ENCODE results near the gene NTMT1.
A peak's percentile ranks its signal among the peaks of the same experiment; 100 is the strongest.
"Not testable (repeated sequence)": the region's sequence is repeated elsewhere in the genome, so short reads cannot be mapped to it uniquely, and the experiment has no call there.

NTMT1 gene

GRCh38 chr9:129662239-129662638 is 36.3 kb downstream of the NTMT1 start:
- H3K9ac ChIP-seq (ENCODE audit: low read length); H3K4me1 ChIP-seq (ENCODE audit: control insufficient read depth, insufficient read depth, low read length); H3K36me3 ChIP-seq (ENCODE audit: control insufficient read depth, insufficient read depth, low read length); H3K27ac ChIP-seq (ENCODE audit: low read depth, low read length); H3K4me3 ChIP-seq (ENCODE audit: low read length); H3K27me3 ChIP-seq (ENCODE audit: control insufficient read depth, insufficient read depth, low read length): not testable (repeated sequence)

DNA sequence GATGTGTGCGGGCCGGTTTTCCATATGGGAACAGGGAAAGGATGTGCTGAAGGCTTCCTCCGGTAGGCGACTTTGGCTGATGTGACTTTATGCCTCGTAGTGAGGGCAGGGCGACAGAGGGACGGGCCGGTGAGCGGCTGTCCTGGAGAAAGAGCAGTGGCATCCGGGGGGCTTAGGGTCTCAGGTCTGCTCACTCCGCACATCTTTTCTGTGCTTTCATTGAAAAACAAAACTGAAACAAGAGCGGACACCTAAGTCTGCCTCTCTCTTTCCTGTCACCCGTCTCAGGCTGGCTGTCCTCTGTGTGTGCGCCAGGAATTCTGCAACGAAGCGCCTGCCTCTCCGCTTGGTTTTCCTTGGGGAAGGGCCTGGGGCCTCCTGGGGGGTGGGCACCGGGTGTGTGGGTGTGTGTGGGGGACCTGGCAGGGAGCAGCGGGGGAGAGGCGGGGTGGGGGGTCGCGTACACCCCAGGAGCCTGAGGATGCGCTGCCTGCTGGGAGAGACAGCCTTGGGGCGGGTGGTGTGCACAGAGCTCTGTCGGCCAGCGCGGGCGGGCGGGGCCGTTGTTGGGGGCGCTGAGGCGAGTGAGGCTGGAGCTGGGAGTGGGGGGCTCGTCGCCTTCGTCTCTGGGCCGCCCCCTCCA is 38.9 kb downstream of the NTMT1 start:
- H3K27ac ChIP-seq (ENCODE audit: low read depth, low read length) = no peak overlapping the region
- no peaks in the 10 kb centered on the region for H3K4me1 ChIP-seq (ENCODE audit: control insufficient read depth, insufficient read depth, low read length)
- H3K9ac ChIP-seq (ENCODE audit: low read length) = no peak overlapping the region
- peaks cover 9% of the 10 kb centered on the region for H3K27me3 ChIP-seq (ENCODE audit: control insufficient read depth, insufficient read depth, low read length)
- H3K36me3 ChIP-seq (ENCODE audit: control insufficient read depth, insufficient read depth, low read length) = no peaks in the 10 kb centered on the region
- peak overlapping the region; percentile 24 for H3K4me3 ChIP-seq (ENCODE audit: low read length)

DNA sequence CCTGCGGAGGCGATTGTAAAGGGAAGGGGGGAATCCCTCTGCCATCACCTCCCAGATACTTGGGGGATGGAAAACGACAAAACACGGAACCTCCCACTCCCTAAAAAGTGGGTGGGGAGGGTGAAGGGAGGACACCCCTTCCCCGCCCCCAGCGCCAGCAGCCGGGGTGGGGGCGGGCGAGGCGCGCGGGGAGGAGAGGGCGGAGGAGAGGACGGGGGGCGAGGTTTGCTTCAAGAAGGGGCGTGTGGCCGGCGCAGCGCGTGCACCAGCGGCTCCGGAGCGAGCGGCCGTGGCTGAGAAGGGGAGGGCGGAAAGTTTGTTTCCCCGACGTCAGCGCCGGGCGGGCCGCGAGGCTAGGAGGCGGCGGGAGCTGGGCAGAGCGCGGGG is 39.4 kb downstream of the NTMT1 start, which contains the start of gene PRRX2:
Gene PRRX2, plus strand, starts transcription at position 259 of the 387 bp plus-strand sequence. CDS start 221 bp downstream, outside the sequence.
- Histone ChIP-seq H3K36me3 (ENCODE audit: control insufficient read depth, insufficient read depth, low read length) (no peaks in the 10 kb centered on the region), H3K27me3 (ENCODE audit: control insufficient read depth, insufficient read depth, low read length) (peaks cover 9% of the 10 kb centered on the region), H3K9ac (ENCODE audit: low read length) (no peak within 1 kb of the TSS), H3K27ac (ENCODE audit: low read depth, low read length) (no peak within 1 kb of the TSS), H3K4me1 (ENCODE audit: control insufficient read depth, insufficient read depth, low read length) (no peaks in the 10 kb centered on the region), H3K4me3 (ENCODE audit: low read length) (peak within 1 kb of the TSS; percentile 46)

- peaks cover 9% of the 10 kb centered on the region for H3K27me3 ChIP-seq (ENCODE audit: control insufficient read depth, insufficient read depth, low read length)
- H3K9ac ChIP-seq (ENCODE audit: low read length) = no peak overlapping the region
- no peaks in the 10 kb centered on the region for H3K36me3 ChIP-seq (ENCODE audit: control insufficient read depth, insufficient read depth, low read length)
- no peaks in the 10 kb centered on the region for H3K4me1 ChIP-seq (ENCODE audit: control insufficient read depth, insufficient read depth, low read length)
- H3K27ac ChIP-seq (ENCODE audit: low read depth, low read length) = no peak overlapping the region
- peak overlapping the region; percentile 33 for H3K4me3 ChIP-seq (ENCODE audit: low read length)
These were observed 40.0 kb downstream of the NTMT1 start for GRCh38 chr9:129665814-129666520.

DNA sequence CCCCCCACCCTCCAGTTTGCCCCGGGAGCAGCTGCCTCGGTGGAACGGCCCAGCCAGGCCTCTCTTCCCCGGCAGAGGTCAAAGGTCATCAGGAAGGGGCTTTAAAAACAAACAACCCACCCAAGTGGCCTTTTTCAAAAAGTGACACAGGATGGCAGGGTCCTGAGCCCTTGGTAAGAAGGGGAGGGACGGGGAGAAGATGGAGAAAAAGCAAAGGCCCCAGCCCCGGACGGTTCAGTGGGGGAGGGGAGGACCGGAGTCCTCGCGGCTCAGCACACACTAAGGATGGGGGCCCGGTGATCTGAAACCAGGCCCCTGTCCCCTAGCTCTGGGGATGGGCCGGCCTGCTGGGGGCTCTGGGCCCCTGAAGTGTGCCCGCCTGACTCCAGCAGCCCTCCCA is 40.6 kb downstream of the NTMT1 start:
- peaks cover 9% of the 10 kb centered on the region for H3K27me3 ChIP-seq (ENCODE audit: control insufficient read depth, insufficient read depth, low read length)
- no peaks in the 10 kb centered on the region for H3K36me3 ChIP-seq (ENCODE audit: control insufficient read depth, insufficient read depth, low read length)
- H3K9ac ChIP-seq (ENCODE audit: low read length) = no peak overlapping the region
- no peak overlapping the region for H3K27ac ChIP-seq (ENCODE audit: low read depth, low read length)
- no peak overlapping the region for H3K4me3 ChIP-seq (ENCODE audit: low read length)
- H3K4me1 ChIP-seq (ENCODE audit: control insufficient read depth, insufficient read depth, low read length) = no peaks in the 10 kb centered on the region

DNA sequence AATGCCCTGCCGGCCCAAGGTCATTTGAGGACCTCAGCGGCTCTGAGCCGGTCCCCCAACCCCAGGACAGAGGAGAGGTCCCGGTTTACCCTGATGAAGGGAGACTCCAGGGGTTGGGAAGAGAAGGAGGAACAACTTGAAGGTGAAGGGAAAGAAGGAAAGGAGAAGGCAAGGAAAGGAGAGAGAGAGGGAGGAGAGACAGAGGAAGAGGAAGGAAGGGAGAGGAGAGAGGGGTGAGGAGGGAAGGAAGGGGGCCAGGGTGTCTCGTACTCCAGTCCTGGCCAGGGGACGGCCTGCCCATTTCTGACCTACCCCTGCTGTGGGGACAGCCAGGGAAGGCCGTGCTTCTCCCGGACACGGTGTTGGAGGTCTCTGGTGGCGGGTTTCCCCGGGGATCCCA is 41.4 kb downstream of the NTMT1 start:
- no peak overlapping the region for H3K27ac ChIP-seq (ENCODE audit: low read depth, low read length)
- H3K36me3 ChIP-seq (ENCODE audit: control insufficient read depth, insufficient read depth, low read length) = no peaks in the 10 kb centered on the region
- no peaks in the 10 kb centered on the region for H3K4me1 ChIP-seq (ENCODE audit: control insufficient read depth, insufficient read depth, low read length)
- no peak overlapping the region for H3K9ac ChIP-seq (ENCODE audit: low read length)
- H3K4me3 ChIP-seq (ENCODE audit: low read length) = no peak overlapping the region
- H3K27me3 ChIP-seq (ENCODE audit: control insufficient read depth, insufficient read depth, low read length) = peaks cover 9% of the 10 kb centered on the region

- Histone ChIP-seq H3K36me3 (ENCODE audit: control insufficient read depth, insufficient read depth, low read length) (no peaks in the 10 kb centered on the region), H3K9ac (ENCODE audit: low read length) (no peak overlapping the region), H3K27me3 (ENCODE audit: control insufficient read depth, insufficient read depth, low read length) (peaks cover 9% of the 10 kb centered on the region), H3K27ac (ENCODE audit: low read depth, low read length) (no peak overlapping the region), H3K4me1 (ENCODE audit: control insufficient read depth, insufficient read depth, low read length) (no peaks in the 10 kb centered on the region), H3K4me3 (ENCODE audit: low read length) (no peak overlapping the region)
These were observed 41.9 kb downstream of the NTMT1 start for GRCh38 chr9:129667850-129668249.

DNA sequence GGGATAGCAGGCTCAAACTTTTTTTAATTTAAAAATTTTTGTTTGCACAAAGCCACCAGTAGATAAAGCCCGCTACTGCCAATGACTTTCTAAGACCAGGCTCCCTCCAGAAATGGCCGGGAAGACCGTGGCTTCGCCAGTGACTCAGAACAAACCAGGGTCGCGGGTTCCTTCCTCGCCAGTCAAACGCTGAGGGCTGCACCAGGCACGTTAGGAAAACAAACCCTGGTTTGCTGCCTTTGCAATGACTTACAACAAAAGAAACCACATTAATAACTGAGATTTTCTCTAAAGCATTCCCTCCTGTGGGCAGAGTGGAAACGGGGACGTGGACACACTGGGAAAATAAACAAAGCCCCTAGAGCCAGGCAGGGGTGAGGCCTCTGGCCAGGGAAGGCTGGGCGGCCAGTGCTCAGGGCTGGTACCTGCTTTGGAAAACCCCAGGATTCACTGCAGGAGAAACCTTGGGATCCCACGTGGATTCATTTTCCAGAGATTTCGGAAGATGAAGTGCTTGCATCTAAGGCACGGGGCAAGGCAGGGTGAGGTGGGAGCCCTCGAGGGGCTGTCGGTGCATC is 43.3 kb downstream of the NTMT1 start:
- Histone ChIP-seq H3K27ac (ENCODE audit: low read depth, low read length) (no peak overlapping the region), H3K4me3 (ENCODE audit: low read length) (no peak overlapping the region), H3K9ac (ENCODE audit: low read length) (no peak overlapping the region), H3K27me3 (ENCODE audit: control insufficient read depth, insufficient read depth, low read length) (peaks cover 9% of the 10 kb centered on the region), H3K4me1 (ENCODE audit: control insufficient read depth, insufficient read depth, low read length) (no peaks in the 10 kb centered on the region), H3K36me3 (ENCODE audit: control insufficient read depth, insufficient read depth, low read length) (no peaks in the 10 kb centered on the region)

DNA sequence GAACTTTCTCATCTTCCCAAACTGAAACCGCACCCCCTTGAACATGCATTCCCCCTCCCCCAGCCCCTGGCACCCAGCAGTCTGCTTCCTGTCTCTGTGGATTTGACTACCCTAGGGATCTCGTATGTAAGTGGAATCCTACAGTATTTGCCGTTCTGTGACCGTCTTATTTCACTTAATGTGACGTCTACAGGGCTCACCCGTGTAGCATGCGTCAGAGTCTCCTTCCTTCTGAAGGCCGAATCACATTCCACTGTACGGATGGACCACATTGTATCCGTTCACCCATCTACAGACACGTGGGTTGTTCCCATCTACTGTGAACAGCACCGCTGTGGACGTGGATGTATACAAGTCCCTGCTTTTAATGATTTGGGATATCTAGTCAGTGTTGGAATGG is 44.0 kb downstream of the NTMT1 start:
- H3K36me3 ChIP-seq (ENCODE audit: control insufficient read depth, insufficient read depth, low read length) = no peaks in the 10 kb centered on the region
- peaks cover 9% of the 10 kb centered on the region for H3K27me3 ChIP-seq (ENCODE audit: control insufficient read depth, insufficient read depth, low read length)
- H3K4me3 ChIP-seq (ENCODE audit: low read length) = no peak overlapping the region
- H3K9ac ChIP-seq (ENCODE audit: low read length) = no peak overlapping the region
- H3K4me1 ChIP-seq (ENCODE audit: control insufficient read depth, insufficient read depth, low read length) = no peaks in the 10 kb centered on the region
- H3K27ac ChIP-seq (ENCODE audit: low read depth, low read length) = no peak overlapping the region

DNA sequence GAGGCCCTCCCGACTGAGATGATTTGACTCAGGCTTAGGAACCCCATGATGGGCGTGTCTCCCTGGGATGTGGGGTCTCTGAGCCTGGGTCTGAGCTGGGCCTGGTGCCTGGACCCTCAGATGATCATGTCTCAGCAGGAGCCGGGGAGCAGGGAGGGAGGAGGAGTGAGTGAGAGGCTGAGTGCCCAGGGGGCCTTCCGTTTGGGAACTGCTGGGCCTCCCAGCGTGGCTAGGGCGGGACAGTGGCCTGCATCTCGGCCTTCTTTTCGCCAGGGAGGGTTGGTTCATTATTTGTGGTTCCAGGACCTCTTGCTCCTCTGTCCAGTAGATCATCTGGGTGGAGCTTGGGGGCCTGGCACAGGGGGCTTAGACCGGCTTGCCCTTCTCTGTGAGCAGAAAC is 45.1 kb downstream of the NTMT1 start:
- Histone ChIP-seq H3K36me3 (ENCODE audit: control insufficient read depth, insufficient read depth, low read length) (no peaks in the 10 kb centered on the region), H3K4me3 (ENCODE audit: low read length) (no peak overlapping the region), H3K9ac (ENCODE audit: low read length) (no peak overlapping the region), H3K27me3 (ENCODE audit: control insufficient read depth, insufficient read depth, low read length) (peaks cover 8% of the 10 kb centered on the region), H3K27ac (ENCODE audit: low read depth, low read length) (no peak overlapping the region), H3K4me1 (ENCODE audit: control insufficient read depth, insufficient read depth, low read length) (no peaks in the 10 kb centered on the region)

DNA sequence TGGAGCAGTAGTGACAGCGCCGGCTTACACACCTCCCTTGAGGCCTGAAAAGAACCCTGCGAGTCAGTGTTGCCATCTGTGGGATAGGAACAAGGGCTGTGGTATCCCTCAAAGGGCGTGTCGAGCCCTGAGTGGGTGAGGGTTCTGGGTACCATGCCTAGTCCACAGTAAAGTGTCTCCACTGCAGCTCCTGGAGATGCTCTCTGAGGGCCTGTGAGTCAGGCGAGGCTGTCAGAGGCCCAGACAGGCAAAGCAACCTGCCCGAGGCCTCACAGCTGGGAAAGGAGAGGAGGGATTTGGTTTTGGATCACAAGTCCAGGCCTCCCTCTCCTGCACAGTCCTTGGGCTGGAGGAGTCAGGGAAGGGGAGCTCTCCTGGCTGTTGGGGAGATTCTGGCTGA is 45.6 kb downstream of the NTMT1 start:
- Histone ChIP-seq H3K4me3 (ENCODE audit: low read length) (no peak overlapping the region), H3K36me3 (ENCODE audit: control insufficient read depth, insufficient read depth, low read length) (no peaks in the 10 kb centered on the region), H3K4me1 (ENCODE audit: control insufficient read depth, insufficient read depth, low read length) (no peaks in the 10 kb centered on the region), H3K27me3 (ENCODE audit: control insufficient read depth, insufficient read depth, low read length) (peaks cover 6% of the 10 kb centered on the region), H3K9ac (ENCODE audit: low read length) (no peak overlapping the region), H3K27ac (ENCODE audit: low read depth, low read length) (no peak overlapping the region)

- Histone ChIP-seq H3K4me3 (ENCODE audit: low read length) (no peak overlapping the region), H3K27me3 (ENCODE audit: control insufficient read depth, insufficient read depth, low read length) (no peaks in the 10 kb centered on the region), H3K4me1 (ENCODE audit: control insufficient read depth, insufficient read depth, low read length) (no peaks in the 10 kb centered on the region), H3K9ac (ENCODE audit: low read length) (no peak overlapping the region), H3K36me3 (ENCODE audit: control insufficient read depth, insufficient read depth, low read length) (no peaks in the 10 kb centered on the region), H3K27ac (ENCODE audit: low read depth, low read length) (no peak overlapping the region)
These were observed 46.7 kb downstream of the NTMT1 start for GRCh38 chr9:129672702-129673101.

DNA sequence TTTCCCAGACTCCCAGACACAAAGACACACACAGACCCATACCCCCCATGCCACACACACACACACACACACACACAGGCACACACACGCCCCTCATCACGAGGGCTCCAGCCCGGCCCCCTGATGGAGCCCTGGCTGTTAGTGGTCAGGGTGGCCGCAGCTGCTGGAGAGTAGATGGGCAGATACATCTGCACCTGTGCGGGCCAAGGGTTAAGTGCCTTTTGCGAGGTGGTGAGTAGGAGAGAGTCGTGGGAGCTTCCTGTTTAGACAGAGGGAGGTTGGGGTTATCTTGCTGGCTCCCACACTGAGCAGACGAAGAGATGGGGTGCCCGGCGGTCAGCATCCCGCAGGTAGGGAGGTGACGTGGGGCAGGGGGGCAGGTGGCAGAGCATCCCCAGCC is 47.6 kb downstream of the NTMT1 start:
- peaks cover 3% of the 10 kb centered on the region for H3K27me3 ChIP-seq (ENCODE audit: control insufficient read depth, insufficient read depth, low read length)
- no peak overlapping the region for H3K9ac ChIP-seq (ENCODE audit: low read length)
- H3K4me3 ChIP-seq (ENCODE audit: low read length) = no peak overlapping the region
- no peak overlapping the region for H3K27ac ChIP-seq (ENCODE audit: low read depth, low read length)
- no peaks in the 10 kb centered on the region for H3K36me3 ChIP-seq (ENCODE audit: control insufficient read depth, insufficient read depth, low read length)
- H3K4me1 ChIP-seq (ENCODE audit: control insufficient read depth, insufficient read depth, low read length) = no peaks in the 10 kb centered on the region
